DOHH2 (cell line): ENCODE results near the gene CYP4B1.

Experiments used
- H3F3A ChIP-seq: fragments of 200-600 bp; sonication (generic), shearing (Covaris generic); 2 replicates; pipeline ENCODE4 v1.6.0; 2016; ENCODE audit warnings: antibody characterized with exemption, mild to moderate bottlenecking; ENCODE audit not compliant: control insufficient read depth, insufficient read depth
- H3K27ac ChIP-seq: fragments of 200-600 bp; sonication (generic); 2 replicates; pipeline ENCODE4 v1.5.1; 2014; ENCODE audit warnings: low read depth, mild to moderate bottlenecking, low read length, moderate library complexity
- H3K27me3 ChIP-seq: fragments of 200-600 bp; sonication (generic); 2 replicates; pipeline ENCODE4 v1.6.1; 2014; ENCODE audit warnings: mild to moderate bottlenecking, low read length, mixed read lengths; ENCODE audit not compliant: control insufficient read depth
- H3K36me3 ChIP-seq: fragments of 200-600 bp; sonication (generic); 2 replicates; pipeline ENCODE4 v1.6.1; 2014; ENCODE audit warnings: mild to moderate bottlenecking, low read length, moderate library complexity, mixed read lengths; ENCODE audit not compliant: control insufficient read depth
- H3K4me1 ChIP-seq: fragments of 200-600 bp; sonication (generic); 2 replicates; pipeline ENCODE4 v1.6.1; 2014; ENCODE audit warnings: mild to moderate bottlenecking, low read length, mixed read lengths; ENCODE audit not compliant: control insufficient read depth
- H3K4me2 ChIP-seq: fragments of 200-600 bp; sonication (generic); 2 replicates; pipeline ENCODE4 v1.6.0; 2014; ENCODE audit warnings: mild to moderate bottlenecking, low read length, moderate library complexity
- H3K4me3 ChIP-seq: fragments of 200-600 bp; sonication (generic); 2 replicates; pipeline ENCODE4 v1.5.1; 2014; ENCODE audit warnings: mild to moderate bottlenecking, low read length, mixed read lengths
- H3K79me2 ChIP-seq: fragments of 200-600 bp; sonication (generic); 2 replicates; pipeline ENCODE4 v1.6.1; 2014; ENCODE audit warnings: mild to moderate bottlenecking, low read length, mixed read lengths; ENCODE audit not compliant: control insufficient read depth
- H3K9me2 ChIP-seq: fragments of 200-600 bp; sonication (generic); replicated peaks from 2 replicates; pipeline ENCODE4 v1.6.1; 2014; ENCODE audit warnings: mild to moderate bottlenecking, low read length, mixed read lengths; ENCODE audit not compliant: control insufficient read depth
- H3K9me3 ChIP-seq: fragments of 200-600 bp; sonication (generic); 2 replicates; pipeline ENCODE4 v1.6.1; 2014; ENCODE audit warnings: antibody characterized with exemption, low read length, mixed read lengths; ENCODE audit not compliant: control insufficient read depth, insufficient read depth
- H4K20me1 ChIP-seq: fragments of 200-600 bp; sonication (generic); 2 replicates; pipeline ENCODE4 v1.6.0; 2014; ENCODE audit warnings: low read depth, mild to moderate bottlenecking, antibody characterized with exemption, low read length, moderate library complexity; ENCODE audit not compliant: control insufficient read depth, insufficient read depth
- EZH2phosphoT487 ChIP-seq: fragments of 200-600 bp; sonication (generic); IDR thresholded peaks from 2 replicates; pipeline ENCODE4 v1.6.1; 2017; ENCODE audit warnings: borderline replicate concordance, mild to moderate bottlenecking, antibody characterized with exemption, low read length, moderate library complexity, mixed read lengths
- TF ChIP-seq, protein P1 (sequence below): fragments of 200-600 bp; sonication (generic); IDR thresholded peaks from one replicate; pipeline ENCODE4 v1.5.1; 2014; ENCODE audit warnings: antibody characterized with exemption, mild to moderate bottlenecking, low read depth, low read length; ENCODE audit not compliant: poor library complexity, severe bottlenecking

CYP4B1 gene

DNA sequence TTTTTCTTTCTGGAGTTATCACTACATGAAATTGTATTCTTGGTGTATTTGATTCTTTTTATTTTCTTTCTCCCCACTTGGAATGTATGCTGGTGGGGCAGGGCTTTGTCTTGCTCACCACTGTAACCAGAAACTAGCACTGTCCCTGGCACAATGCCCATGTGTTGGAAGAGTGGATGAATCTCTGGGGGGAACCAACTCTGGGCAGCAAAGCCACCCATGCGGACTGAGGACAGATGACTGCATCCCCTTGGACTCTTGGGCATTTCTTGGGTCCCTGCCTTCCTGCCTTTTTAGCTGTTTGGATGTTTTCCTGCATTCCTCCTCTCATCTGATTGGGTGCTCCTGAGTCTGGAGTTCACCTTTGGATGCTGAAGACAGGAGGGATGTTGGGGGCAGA is 6.1 kb downstream of the CYP4B1 start:
- TF ChIP-seq EZH2phosphoT487, result no peak
- TF ChIP-seq, protein P1, sequence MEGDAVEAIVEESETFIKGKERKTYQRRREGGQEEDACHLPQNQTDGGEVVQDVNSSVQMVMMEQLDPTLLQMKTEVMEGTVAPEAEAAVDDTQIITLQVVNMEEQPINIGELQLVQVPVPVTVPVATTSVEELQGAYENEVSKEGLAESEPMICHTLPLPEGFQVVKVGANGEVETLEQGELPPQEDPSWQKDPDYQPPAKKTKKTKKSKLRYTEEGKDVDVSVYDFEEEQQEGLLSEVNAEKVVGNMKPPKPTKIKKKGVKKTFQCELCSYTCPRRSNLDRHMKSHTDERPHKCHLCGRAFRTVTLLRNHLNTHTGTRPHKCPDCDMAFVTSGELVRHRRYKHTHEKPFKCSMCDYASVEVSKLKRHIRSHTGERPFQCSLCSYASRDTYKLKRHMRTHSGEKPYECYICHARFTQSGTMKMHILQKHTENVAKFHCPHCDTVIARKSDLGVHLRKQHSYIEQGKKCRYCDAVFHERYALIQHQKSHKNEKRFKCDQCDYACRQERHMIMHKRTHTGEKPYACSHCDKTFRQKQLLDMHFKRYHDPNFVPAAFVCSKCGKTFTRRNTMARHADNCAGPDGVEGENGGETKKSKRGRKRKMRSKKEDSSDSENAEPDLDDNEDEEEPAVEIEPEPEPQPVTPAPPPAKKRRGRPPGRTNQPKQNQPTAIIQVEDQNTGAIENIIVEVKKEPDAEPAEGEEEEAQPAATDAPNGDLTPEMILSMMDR, result no peak
- H3K4me1 ChIP-seq, result no peaks in the 10 kb centered on the region
- no peaks in the 10 kb centered on the region for H3K79me2 ChIP-seq
- no peaks in the 10 kb centered on the region for H3K9me3 ChIP-seq
- no peaks in the 10 kb centered on the region for H4K20me1 ChIP-seq
- no peak overlapping the region for H3K27ac ChIP-seq
- H3K27me3 ChIP-seq, result no peaks in the 10 kb centered on the region; the same call in 1 of the 2 replicates
- H3K36me3 ChIP-seq, result no peaks in the 10 kb centered on the region
- no peak overlapping the region for H3K4me3 ChIP-seq
- no peaks in the 10 kb centered on the region for H3K9me2 ChIP-seq
- H3F3A ChIP-seq, result no peaks in the 10 kb centered on the region
- H3K4me2 ChIP-seq, result no peak overlapping the region

DNA sequence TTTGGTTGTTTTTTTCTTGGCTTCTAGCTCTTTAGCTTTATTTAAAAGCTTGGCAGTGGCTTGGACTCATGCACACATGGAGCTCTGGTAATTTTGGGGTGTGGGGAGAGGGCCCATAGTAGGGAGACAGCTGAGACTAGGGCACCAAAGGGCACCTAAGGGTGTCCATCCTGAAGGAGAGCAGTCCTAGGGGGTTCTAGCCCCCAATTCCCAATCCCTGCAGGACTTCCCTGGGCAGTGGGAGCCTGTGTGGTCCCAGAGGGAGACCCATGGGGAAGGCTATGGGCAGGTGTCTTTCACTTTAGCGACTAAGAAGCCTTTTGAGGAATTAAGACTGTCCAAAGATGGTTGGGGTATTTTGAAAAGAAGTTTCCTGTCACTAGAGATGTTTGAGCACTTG is 6.9 kb downstream of the CYP4B1 start:
- no peaks in the 10 kb centered on the region; the same call in 1 of the 2 replicates for H3K27me3 ChIP-seq
- H3K27ac ChIP-seq, result no peak overlapping the region
- H3K9me2 ChIP-seq, result no peaks in the 10 kb centered on the region
- H3K79me2 ChIP-seq, result no peaks in the 10 kb centered on the region
- no peaks in the 10 kb centered on the region for H3K9me3 ChIP-seq
- no peak for TF ChIP-seq EZH2phosphoT487
- TF ChIP-seq, protein P1, result no peak
- H4K20me1 ChIP-seq, result no peaks in the 10 kb centered on the region
- H3K36me3 ChIP-seq, result no peaks in the 10 kb centered on the region
- H3K4me1 ChIP-seq, result no peaks in the 10 kb centered on the region
- H3K4me3 ChIP-seq, result no peak overlapping the region
- H3K4me2 ChIP-seq, result no peak overlapping the region
- no peaks in the 10 kb centered on the region for H3F3A ChIP-seq

DNA sequence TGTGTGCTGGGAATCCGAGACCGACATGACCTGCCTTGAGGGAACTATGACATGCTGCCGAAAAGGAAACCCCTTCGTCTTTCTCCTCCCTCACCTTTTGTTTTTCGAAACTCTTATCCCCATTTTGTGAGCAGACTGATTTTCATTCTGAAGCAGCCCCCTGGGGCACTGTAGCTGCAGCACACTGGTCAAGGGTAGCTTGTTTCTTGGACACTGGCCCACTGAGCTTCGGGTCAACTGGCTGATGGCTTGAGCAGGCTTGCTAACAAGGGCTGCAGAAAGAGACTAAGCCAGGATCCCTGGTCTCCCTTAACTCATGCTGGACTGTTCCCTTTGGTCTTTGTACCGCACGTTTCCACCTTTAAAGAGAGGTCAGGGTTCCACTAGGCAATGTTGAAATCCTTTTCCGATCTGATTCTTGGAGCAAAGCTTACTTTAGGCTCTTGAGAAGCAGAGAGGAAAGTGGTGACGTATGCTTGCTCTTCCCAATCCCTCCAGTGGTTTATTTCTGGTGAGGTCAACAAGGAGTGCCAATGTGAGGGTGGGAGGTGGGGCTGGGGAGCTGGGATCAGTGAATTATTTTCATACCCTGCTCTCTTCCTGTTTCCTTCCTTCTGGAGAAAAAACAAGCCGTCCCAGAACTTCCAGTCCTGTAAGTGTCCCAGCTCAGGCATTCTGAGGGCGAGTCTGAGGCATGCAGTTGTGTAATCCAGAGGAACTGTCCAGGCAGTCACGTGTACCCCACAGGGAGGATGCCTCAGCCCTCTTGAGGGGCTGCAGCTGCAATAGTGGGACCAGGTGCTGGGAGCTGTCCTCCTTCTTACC is 7.6 kb downstream of the CYP4B1 start:
- Histone ChIP-seq H3K4me3 (no peak overlapping the region), H3K27ac (no peak overlapping the region), H3K9me2 (no peaks in the 10 kb centered on the region), H3K9me3 (no peaks in the 10 kb centered on the region), H3K4me1 (no peaks in the 10 kb centered on the region), H3K4me2 (no peak overlapping the region), H3F3A (no peaks in the 10 kb centered on the region), H4K20me1 (no peaks in the 10 kb centered on the region), H3K36me3 (no peaks in the 10 kb centered on the region), H3K79me2 (no peaks in the 10 kb centered on the region), H3K27me3 (no peaks in the 10 kb centered on the region; the same call in 1 of the 2 replicates)
- TF ChIP-seq EZH2phosphoT487, result no peak
- TF ChIP-seq, protein P1, result no peak
